B cell (primary cell): ENCODE results near the gene COMMD7. TPM values are rescaled to one million over a fixed set of nuclear protein-coding genes. Genes with fewer than 3 reads are reported as not detected.

Source experiments
- ATAC-seq: fragments of 200-7000 bp; cut with Tn5 transposase; one replicate; pipeline ENCODE4 v1.10.0; 2021; ENCODE audit warnings: low read depth, mild to moderate bottlenecking, moderate number of reproducible peaks, moderate library complexity
- CTCF ChIA-PET: fragments of 350-600 bp; sonication (Branson Sonifier 250); formaldehyde crosslinking; loops from one replicate; lab custom pipeline; 2021; ENCODE audit warnings: antibody characterized with exemption, inconsistent platforms; lab: Charles Lee
- POLR2A ChIA-PET: fragments of 350-600 bp; sonication (Branson Sonifier 250); formaldehyde crosslinking; loops from one replicate; lab custom pipeline; 2021; ENCODE audit warnings: antibody characterized with exemption; lab: Charles Lee
- DNase-seq: peaks from one replicate; pipeline ENCODE4 v3.0.0; 2013
- H2AFZ ChIP-seq: 2 replicates; pipeline ENCODE4 v1.6.1; 2012; ENCODE audit warnings: mild to moderate bottlenecking, low read depth, low read length; ENCODE audit not compliant: insufficient read depth, poor library complexity, severe bottlenecking
- H3K27ac ChIP-seq, 2 donors: 1 replicate in 1 of 2; 2 replicates in 1 of 2; pipeline ENCODE4 v1.5.1; 2012 to 2013; ENCODE audit warnings: low read length in 2 of 2, mild to moderate bottlenecking in 2 of 2, moderate library complexity in 1 of 2
- H3K27me3 ChIP-seq, 4 experiments: fragments of 200-600 bp in 1 of 4; sonication (generic) in 1 of 4; replicated peaks in 1 of 4; 1 replicate in 2 of 4; 2 replicates in 2 of 4; pipeline versions ENCODE4 v1.6.1 to v1.7.0; 2013 to 2016; ENCODE audit warnings: low read length in 3 of 4, mild to moderate bottlenecking in 2 of 4, mixed read lengths in 1 of 4, moderate library complexity in 1 of 4; ENCODE audit not compliant: insufficient read depth in 4 of 4, control insufficient read depth in 3 of 4; ENCODE audit errors: control extremely low read depth in 1 of 4
- H3K36me3 ChIP-seq, 2 experiments: replicated peaks in 1 of 2; 1 replicate in 1 of 2; 2 replicates in 1 of 2; pipeline versions ENCODE4 v1.6.1 to v1.7.1; 2013; ENCODE audit warnings: low read length in 1 of 2; ENCODE audit not compliant: insufficient read depth in 2 of 2, control insufficient read depth in 1 of 2; ENCODE audit errors: control extremely low read depth in 1 of 2, extremely low read depth in 1 of 2
- H3K4me1 ChIP-seq, 2 donors: fragments of 200-600 bp in 1 of 2; sonication (generic) in 1 of 2; 1 replicate in 1 of 2; 2 replicates in 1 of 2; pipeline versions ENCODE4 v1.5.1 to v1.6.1; 2013 to 2017; ENCODE audit warnings: low read length in 2 of 2; ENCODE audit not compliant: control insufficient read depth in 2 of 2, insufficient read depth in 2 of 2
- H3K4me2 ChIP-seq: replicated peaks from 2 replicates; pipeline ENCODE3; 2012; ENCODE audit warnings: mild to moderate bottlenecking, low read depth, low read length; ENCODE audit not compliant: poor library complexity, severe bottlenecking
- H3K4me3 ChIP-seq, 5 experiments: fragments of 200-600 bp in 1 of 5; sonication (generic) in 1 of 5; 1 replicate in 3 of 5; 2 replicates in 2 of 5; pipeline versions ENCODE4 v1.5.1 to v1.7.0; 2011 to 2016; ENCODE audit warnings: low read length in 4 of 5, mild to moderate bottlenecking in 4 of 5, low read depth in 2 of 5, control low read depth in 1 of 5, moderate library complexity in 1 of 5; ENCODE audit not compliant: insufficient read depth in 1 of 5; ENCODE audit errors: control extremely low read depth in 1 of 5, extremely low read depth in 1 of 5
- H3K79me2 ChIP-seq: fragments of 200-600 bp; sonication (generic); one replicate; pipeline ENCODE4 v1.6.0; 2016; ENCODE audit warnings: low read length; ENCODE audit not compliant: control insufficient read depth, insufficient read depth
- H3K9ac ChIP-seq: fragments of 200-600 bp; sonication (generic); 2 replicates; pipeline ENCODE4 v1.6.1; 2017; ENCODE audit warnings: mild to moderate bottlenecking, low read length, moderate library complexity
- H3K9me3 ChIP-seq, 3 donors: one replicate each; pipeline versions ENCODE4 v1.6.1 to v1.7.1; 2013; ENCODE audit warnings: low read length in 2 of 3; ENCODE audit not compliant: control insufficient read depth in 2 of 3, insufficient read depth in 1 of 3; ENCODE audit errors: control extremely low read depth in 1 of 3
- H4K20me1 ChIP-seq: 2 replicates; pipeline ENCODE4 v1.6.0; 2012; ENCODE audit warnings: mild to moderate bottlenecking, low read length; ENCODE audit not compliant: insufficient read depth, control insufficient read depth, poor library complexity, severe bottlenecking
- H3K27ac Mint-ChIP-seq: one replicate; pipeline ENCODE4 v1.8.0; 2021; ENCODE audit warnings: mixed read lengths
- H3K27me3 Mint-ChIP-seq: one replicate; pipeline ENCODE4 v1.8.0; 2021; ENCODE audit warnings: mixed read lengths
- H3K4me1 Mint-ChIP-seq: one replicate; pipeline ENCODE4 v1.8.0; 2021; ENCODE audit warnings: mixed read lengths
- H3K4me3 Mint-ChIP-seq: one replicate; pipeline ENCODE4 v1.8.0; 2021; ENCODE audit warnings: mixed read lengths
- H3K9me3 Mint-ChIP-seq: one replicate; pipeline ENCODE4 v1.8.0; 2022; ENCODE audit warnings: mixed read lengths; ENCODE audit not compliant: insufficient read depth
- EZH2 ChIP-seq: IDR thresholded peaks from 2 replicates; pipeline ENCODE4 v1.6.1; 2012; ENCODE audit warnings: borderline replicate concordance, low read depth, mild to moderate bottlenecking, moderate library complexity, low read length; ENCODE audit not compliant: insufficient read depth, poor library complexity, severe bottlenecking
- WGBS: methylation state at CpG from one replicate; pipeline ENCODE4 v1.1.5; 2013; ENCODE audit warnings: missing lambda C conversion rate; ENCODE audit not compliant: insufficient coverage; 5-methylcytosine and 5-hydroxymethylcytosine counted together
- intact Hi-C: fragments of 100-400 bp; cut with micrococcal nuclease; formaldehyde crosslinking; loops from one replicate; pipeline ENCODE4 v1.10.0; 2022
- polyA plus RNA-seq: library from polyadenylated mRNA; depleted of rRNA; stranded (reverse); fragments of >200 nt; gene quantifications from 2 replicates; pipeline ENCODE4 v1.2.3, GENCODE V29; 2012
- total RNA-seq, 2 donors: library from RNA; stranded (reverse); fragments of 120-200 nt in 1 of 2; gene quantifications; 1 replicate in 1 of 2; 2 replicates in 1 of 2; pipeline versions ENCODE4 v1.2.3 to v1.2.4, GENCODE V29; 2013 to 2022
- TF ChIP-seq, protein P1 (sequence below): fragments of 200-600 bp; IDR thresholded peaks from one replicate; pipeline ENCODE4 v1.8.0; 2022; ENCODE audit warnings: antibody characterized with exemption, mild to moderate bottlenecking

COMMD7 gene
- total and polyA plus RNA-seq, 2 donors (not counting 1 experiment from before 2014, with no cell fraction given), result 24.5 to 34.9 TPM

DNA sequence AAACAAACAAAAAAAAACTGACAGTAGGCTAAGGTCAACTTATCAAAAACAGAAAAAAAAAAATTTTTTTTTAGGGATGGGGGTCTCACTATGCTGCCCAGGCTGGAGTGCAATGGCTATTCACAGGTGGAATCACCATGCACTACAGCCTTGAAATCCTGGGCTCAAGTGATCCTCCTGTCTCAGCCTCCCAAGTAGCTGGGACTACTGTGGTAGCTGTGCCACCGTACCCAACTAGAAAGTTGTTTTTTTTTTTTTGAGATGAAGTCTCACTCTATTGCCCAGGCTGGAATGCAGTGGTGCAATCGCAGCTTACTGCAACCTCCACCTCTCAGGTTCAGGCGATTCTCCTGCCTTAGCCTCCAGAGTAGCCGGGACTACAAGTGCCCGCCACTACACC is 2.1 kb downstream of the COMMD7 start:
- WGBS, result 88% methylated on average over 1 of the region's 5 CpGs
- Histone ChIP-seq H2AFZ (no peak overlapping the region), H3K27ac (no peak overlapping the region), H3K36me3 (peaks cover 0 to 2% of the 10 kb centered on the region in 2 experiments), H3K79me2 (peaks cover 42% of the 10 kb centered on the region), H3K27me3 (no peaks in the 10 kb centered on the region), H3K9me3 (no peaks in the 10 kb centered on the region), H3K4me3 (no peak overlapping the region), H3K4me1 (peaks cover 13 to 18% of the 10 kb centered on the region in 2 donors), H4K20me1 (peaks cover 10% of the 10 kb centered on the region), H3K9ac (no peak overlapping the region), H3K4me2 (no peak overlapping the region)
- no peak overlapping the region for H3K4me3 Mint-ChIP-seq
- DNase-seq (no peak), ATAC-seq (no peak)
- ChIA-PET CTCF (interaction anchor here (2.9 kb wide), 1 partner anchor 37 kb away, joined by 15 read pairs; no protein-coding TSS in a partner anchor), POLR2A (no interaction called here)
- H3K27ac Mint-ChIP-seq, result no peak overlapping the region
- no peaks in the 10 kb centered on the region for H3K9me3 Mint-ChIP-seq
- no peaks in the 10 kb centered on the region for H3K27me3 Mint-ChIP-seq
- no peak for TF ChIP-seq EZH2
- TF ChIP-seq, protein P1, sequence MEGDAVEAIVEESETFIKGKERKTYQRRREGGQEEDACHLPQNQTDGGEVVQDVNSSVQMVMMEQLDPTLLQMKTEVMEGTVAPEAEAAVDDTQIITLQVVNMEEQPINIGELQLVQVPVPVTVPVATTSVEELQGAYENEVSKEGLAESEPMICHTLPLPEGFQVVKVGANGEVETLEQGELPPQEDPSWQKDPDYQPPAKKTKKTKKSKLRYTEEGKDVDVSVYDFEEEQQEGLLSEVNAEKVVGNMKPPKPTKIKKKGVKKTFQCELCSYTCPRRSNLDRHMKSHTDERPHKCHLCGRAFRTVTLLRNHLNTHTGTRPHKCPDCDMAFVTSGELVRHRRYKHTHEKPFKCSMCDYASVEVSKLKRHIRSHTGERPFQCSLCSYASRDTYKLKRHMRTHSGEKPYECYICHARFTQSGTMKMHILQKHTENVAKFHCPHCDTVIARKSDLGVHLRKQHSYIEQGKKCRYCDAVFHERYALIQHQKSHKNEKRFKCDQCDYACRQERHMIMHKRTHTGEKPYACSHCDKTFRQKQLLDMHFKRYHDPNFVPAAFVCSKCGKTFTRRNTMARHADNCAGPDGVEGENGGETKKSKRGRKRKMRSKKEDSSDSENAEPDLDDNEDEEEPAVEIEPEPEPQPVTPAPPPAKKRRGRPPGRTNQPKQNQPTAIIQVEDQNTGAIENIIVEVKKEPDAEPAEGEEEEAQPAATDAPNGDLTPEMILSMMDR, result no peak
- intact Hi-C loops, result no loop called here
- H3K4me1 Mint-ChIP-seq, result peaks cover 27% of the 10 kb centered on the region

DNA sequence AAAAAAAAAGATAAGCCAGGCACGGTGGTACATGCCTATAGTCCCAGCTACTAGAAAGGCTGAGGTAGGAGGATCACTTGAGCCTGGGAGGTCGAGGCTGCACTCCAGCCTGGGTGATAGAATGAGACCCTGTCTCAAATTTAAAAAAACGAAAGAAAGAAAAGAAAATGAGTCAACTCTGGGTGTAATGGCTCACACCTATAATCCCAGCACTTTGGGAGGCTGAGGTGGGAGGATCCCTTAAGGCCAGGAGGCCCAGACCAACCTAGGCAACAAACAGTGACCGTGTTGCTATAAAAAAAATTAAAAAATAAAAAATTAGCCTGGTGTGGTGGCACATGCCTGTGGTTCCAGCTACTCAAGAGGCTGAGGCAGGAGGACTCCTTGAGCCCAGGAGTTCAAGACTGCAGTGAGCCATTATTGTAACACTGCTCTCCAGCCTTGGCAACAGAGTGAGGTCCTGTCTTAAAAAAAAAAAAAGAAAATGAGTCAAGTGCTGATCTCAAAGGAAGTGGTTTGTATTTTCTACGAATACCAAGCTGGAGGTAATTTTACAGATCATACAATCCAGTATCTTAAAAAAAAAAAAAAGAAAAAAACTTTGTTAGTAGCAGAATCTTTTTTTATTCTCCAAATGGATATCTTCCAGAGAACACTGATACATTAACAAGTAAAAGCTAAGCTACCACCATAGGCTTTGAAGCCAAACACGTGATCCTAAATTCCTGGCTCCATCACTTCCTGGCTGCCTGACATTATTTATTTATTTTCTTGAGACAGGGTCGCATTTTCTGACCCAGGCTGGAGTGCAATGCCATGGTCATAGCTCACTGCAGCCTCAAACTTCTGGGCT is 5.7 kb downstream of the COMMD7 start:
- Histone ChIP-seq H3K27me3 (no peaks in the 10 kb centered on the region), H3K36me3 (peaks cover 0 to 2% of the 10 kb centered on the region in 2 experiments), H3K9me3 (no peaks in the 10 kb centered on the region), H2AFZ (no peak overlapping the region), H4K20me1 (peaks cover 10% of the 10 kb centered on the region), H3K9ac (no peak overlapping the region), H3K4me1 (peaks cover 5 to 6% of the 10 kb centered on the region in 2 donors), H3K4me3 (no peak overlapping the region), H3K79me2 (peaks cover 21% of the 10 kb centered on the region), H3K27ac (no peak overlapping the region), H3K4me2 (no peak overlapping the region)
- DNase-seq (no peak), ATAC-seq (no peak)
- Mint-ChIP-seq H3K4me3 (no peak overlapping the region), H3K4me1 (peaks cover 11% of the 10 kb centered on the region), H3K27ac (no peak overlapping the region), H3K27me3 (no peaks in the 10 kb centered on the region), H3K9me3 (no peaks in the 10 kb centered on the region)
- TF ChIP-seq, protein P1, result no peak
- TF ChIP-seq EZH2, result no peak
- WGBS, result 59% methylated on average over 5 of the region's 7 CpGs
- ChIA-PET POLR2A (interaction anchor here (0.6 kb wide), 1 partner anchor 525 kb away, joined by 5 read pairs; no protein-coding TSS in a partner anchor), CTCF (interaction anchor here (1.3 kb wide), 1 partner anchor 41 kb away, joined by 4 read pairs; no protein-coding TSS in a partner anchor)
- intact Hi-C loops, result no loop called here
